Activated naive CD8-positive, alpha-beta T cell (primary cell): ENCODE results near the gene RPS13.
"Not testable (repeated sequence)": the region's sequence is repeated elsewhere in the genome, so short reads cannot be mapped to it uniquely, and the experiment has no call there.

ENCODE experiments used
- H3K27ac Mint-ChIP-seq: one replicate; pipeline ENCODE4 v1.8.0; 2021; ENCODE audit warnings: mixed read lengths
- H3K27me3 Mint-ChIP-seq: one replicate; pipeline ENCODE4 v1.8.0; 2021; ENCODE audit warnings: mixed read lengths
- H3K36me3 Mint-ChIP-seq: one replicate; pipeline ENCODE4 v1.8.0; 2021; ENCODE audit warnings: mixed read lengths
- H3K4me1 Mint-ChIP-seq: one replicate; pipeline ENCODE4 v1.8.0; 2021; ENCODE audit warnings: low read depth, mixed read lengths
- H3K4me3 Mint-ChIP-seq: one replicate; pipeline ENCODE4 v1.8.0; 2021; ENCODE audit warnings: mild to moderate bottlenecking, mixed read lengths
- H3K9me3 Mint-ChIP-seq: one replicate; pipeline ENCODE4 v1.8.0; 2021; ENCODE audit warnings: low read depth, mixed read lengths

The RPS13 gene

GRCh38 chr11:17077520-17078401 is at the start of gene RPS13:
Gene RPS13 (minus strand): TSS chr11:17077667. CDS start chr11:17077641, 26 bp downstream.
- H3K4me3 Mint-ChIP-seq, result peak within 1 kb of the TSS; percentile 98
- H3K4me1 Mint-ChIP-seq, result peaks cover 28% of the 10 kb centered on the region
- H3K27me3 Mint-ChIP-seq, result no peaks in the 10 kb centered on the region
- H3K9me3 Mint-ChIP-seq, result no peaks in the 10 kb centered on the region
- H3K27ac Mint-ChIP-seq, result peak within 1 kb of the TSS; percentile 99
- H3K36me3 Mint-ChIP-seq, result peaks cover 25% of the 10 kb centered on the region

- Mint-ChIP-seq H3K9me3 (no peaks in the 10 kb centered on the region), H3K36me3 (peaks cover 12% of the 10 kb centered on the region), H3K4me1 (no peaks in the 10 kb centered on the region)
Observed at GRCh38 chr11:17121981-17122380, 44.5 kb upstream of the RPS13 start.

GRCh38 chr11:17117262-17117661 is 39.8 kb upstream of the RPS13 start:
- Mint-ChIP-seq H3K9me3 (no peaks in the 10 kb centered on the region), H3K27me3 (no peaks in the 10 kb centered on the region), H3K27ac (no peak overlapping the region), H3K4me3 (no peak overlapping the region), H3K36me3 (peaks cover 15% of the 10 kb centered on the region), H3K4me1 (peaks cover 2% of the 10 kb centered on the region)

More at GRCh38 chr11:17121981-17122380, 44.5 kb upstream of the RPS13 start:
- Mint-ChIP-seq H3K27ac (no peak overlapping the region), H3K27me3 (no peaks in the 10 kb centered on the region), H3K4me3 (no peak overlapping the region)

- no peak overlapping the region for H3K4me3 Mint-ChIP-seq
- peaks cover 15% of the 10 kb centered on the region for H3K36me3 Mint-ChIP-seq
- H3K4me1 Mint-ChIP-seq, result peaks cover 2% of the 10 kb centered on the region
- no peaks in the 10 kb centered on the region for H3K27me3 Mint-ChIP-seq
- no peak overlapping the region for H3K27ac Mint-ChIP-seq
- H3K9me3 Mint-ChIP-seq, result no peaks in the 10 kb centered on the region
Observed at GRCh38 chr11:17116117-17116516, 38.6 kb upstream of the RPS13 start.

- not testable (repeated sequence) for H3K9me3 Mint-ChIP-seq, H3K4me3 Mint-ChIP-seq, H3K27me3 Mint-ChIP-seq, H3K4me1 Mint-ChIP-seq, H3K36me3 Mint-ChIP-seq, H3K27ac Mint-ChIP-seq
Observed at GRCh38 chr11:17107745-17108144, 30.3 kb upstream of the RPS13 start.

GRCh38 chr11:17105404-17106040 is 28.1 kb upstream of the RPS13 start:
- not testable (repeated sequence) for H3K4me3 Mint-ChIP-seq, H3K27ac Mint-ChIP-seq, H3K4me1 Mint-ChIP-seq, H3K27me3 Mint-ChIP-seq, H3K9me3 Mint-ChIP-seq, H3K36me3 Mint-ChIP-seq

GRCh38 chr11:17102462-17102861 is 25.0 kb upstream of the RPS13 start:
- Mint-ChIP-seq H3K9me3 (no peaks in the 10 kb centered on the region), H3K27ac (no peak overlapping the region), H3K27me3 (no peaks in the 10 kb centered on the region), H3K36me3 (peaks cover 4% of the 10 kb centered on the region), H3K4me1 (no peaks in the 10 kb centered on the region), H3K4me3 (no peak overlapping the region)

- no peaks in the 10 kb centered on the region for H3K9me3 Mint-ChIP-seq
- no peaks in the 10 kb centered on the region for H3K27me3 Mint-ChIP-seq
- no peak overlapping the region for H3K4me3 Mint-ChIP-seq
- H3K4me1 Mint-ChIP-seq, result no peaks in the 10 kb centered on the region
- peak overlapping the region; percentile 19 for H3K27ac Mint-ChIP-seq
- H3K36me3 Mint-ChIP-seq, result peaks cover 4% of the 10 kb centered on the region
Observed at GRCh38 chr11:17098658-17099057, 21.2 kb upstream of the RPS13 start.

GRCh38 chr11:17098038-17098437 is 20.6 kb upstream of the RPS13 start:
- no peak overlapping the region for H3K4me3 Mint-ChIP-seq
- no peaks in the 10 kb centered on the region for H3K9me3 Mint-ChIP-seq
- H3K4me1 Mint-ChIP-seq, result no peaks in the 10 kb centered on the region
- no peaks in the 10 kb centered on the region for H3K27me3 Mint-ChIP-seq
- peak overlapping the region; percentile 19 for H3K27ac Mint-ChIP-seq
- peaks cover 4% of the 10 kb centered on the region for H3K36me3 Mint-ChIP-seq

GRCh38 chr11:17085976-17086375 is 8.5 kb upstream of the RPS13 start:
- not testable (repeated sequence) for H3K36me3 Mint-ChIP-seq, H3K9me3 Mint-ChIP-seq, H3K4me1 Mint-ChIP-seq, H3K27me3 Mint-ChIP-seq, H3K27ac Mint-ChIP-seq, H3K4me3 Mint-ChIP-seq

- Mint-ChIP-seq H3K4me1 (peaks cover 28% of the 10 kb centered on the region), H3K27ac (peak overlapping the region; percentile 99), H3K36me3 (peaks cover 25% of the 10 kb centered on the region), H3K9me3 (no peaks in the 10 kb centered on the region), H3K27me3 (no peaks in the 10 kb centered on the region), H3K4me3 (peak overlapping the region; percentile 98)
Observed at GRCh38 chr11:17077240-17077519, 287 bp downstream of the RPS13 start.

- Mint-ChIP-seq H3K4me3 (peak overlapping the region; percentile 98), H3K27ac (peak overlapping the region; percentile 99), H3K9me3 (no peaks in the 10 kb centered on the region), H3K36me3 (peaks cover 25% of the 10 kb centered on the region), H3K4me1 (peaks cover 28% of the 10 kb centered on the region), H3K27me3 (no peaks in the 10 kb centered on the region)
Observed at GRCh38 chr11:17076517-17077239, 789 bp downstream of the RPS13 start.

- Mint-ChIP-seq H3K27ac (peak overlapping the region; percentile 99), H3K4me3 (peak overlapping the region; percentile 98), H3K36me3 (peaks cover 25% of the 10 kb centered on the region), H3K4me1 (peaks cover 28% of the 10 kb centered on the region), H3K27me3 (no peaks in the 10 kb centered on the region), H3K9me3 (no peaks in the 10 kb centered on the region)
Observed at GRCh38 chr11:17075506-17075905, 2.0 kb downstream of the RPS13 start.

GRCh38 chr11:17073370-17074027 is 4.0 kb downstream of the RPS13 start:
- Mint-ChIP-seq H3K27me3 (no peaks in the 10 kb centered on the region), H3K9me3 (no peaks in the 10 kb centered on the region), H3K4me3 (peak overlapping the region; percentile 98), H3K27ac (peak overlapping the region; percentile 55), H3K4me1 (peaks cover 28% of the 10 kb centered on the region), H3K36me3 (peaks cover 20% of the 10 kb centered on the region)

GRCh38 chr11:17067417-17067816 is 10.1 kb downstream of the RPS13 start:
- Mint-ChIP-seq H3K36me3 (no peaks in the 10 kb centered on the region), H3K27ac (no peak overlapping the region), H3K4me3 (no peak overlapping the region), H3K4me1 (no peaks in the 10 kb centered on the region), H3K27me3 (no peaks in the 10 kb centered on the region), H3K9me3 (no peaks in the 10 kb centered on the region)
